HG03575 (cell line): ENCODE data around the gene CCR9.

Experiments
- ATAC-seq: cut with Tn5 transposase; IDR thresholded peaks from one replicate; pipeline ENCODE4 v1.9.1; 2021; ENCODE audit not compliant: unreplicated experiment, insufficient number of reproducible peaks, low FRiP score; ENCODE audit errors: extremely low read depth

The CCR9 gene

GRCh38 chr3:45948311-45948781 lies 62.0 kb downstream of the CCR9 start:
- ATAC-seq, result no peak

- ATAC-seq, result no peak
These were observed 62.5 kb downstream of the CCR9 start for GRCh38 chr3:45948881-45949280.

- no peak for ATAC-seq
These were observed 63.1 kb downstream of the CCR9 start for GRCh38 chr3:45949432-45949831.

GRCh38 chr3:45950131-45950530 lies 63.8 kb downstream of the CCR9 start:
- no peak for ATAC-seq

GRCh38 chr3:45950686-45951600 lies 64.6 kb downstream of the CCR9 start:
- ATAC-seq, result no peak

- ATAC-seq, result no peak
These were observed 65.6 kb downstream of the CCR9 start for GRCh38 chr3:45951946-45952345.

- no peak for ATAC-seq
These were observed 66.1 kb downstream of the CCR9 start for GRCh38 chr3:45952456-45952855.
